Measurements from ENCODE around the gene FHIT. TPM values are rescaled to one million over a fixed set of nuclear protein-coding genes. Genes with fewer than 3 reads are reported as not detected.

FHIT gene
- 7.8 and 13.8 TPM in 2 replicates for total RNA-seq (2014; rRNA removed; shearing (Covaris generic))

GRCh38 chr3:61251174-61251972, at the start of gene FHIT:
Gene FHIT (minus strand): TSS chr3:61251452.
- in situ Hi-C loops (cut with HindIII; ENCODE audit: low sequenced_read_pairs), result no loop called here
- peak; percentile 97 for DNase-seq (ENCODE audit: low spot score)

- in situ Hi-C loops (cut with HindIII; ENCODE audit: low sequenced_read_pairs), result no loop called here
- no peak for DNase-seq (ENCODE audit: low spot score)
Observed at GRCh38 chr3:61300786-61301185, 49.5 kb upstream of the FHIT start.

GRCh38 chr3:61300006-61300380, 48.7 kb upstream of the FHIT start:
- in situ Hi-C loops (cut with HindIII; ENCODE audit: low sequenced_read_pairs), result no loop called here
- DNase-seq (ENCODE audit: low spot score), result no peak

- in situ Hi-C loops (cut with HindIII; ENCODE audit: low sequenced_read_pairs), result no loop called here
- DNase-seq (ENCODE audit: low spot score), result no peak
Observed at GRCh38 chr3:61299343-61300005, 48.2 kb upstream of the FHIT start.

GRCh38 chr3:61297821-61298220, 46.6 kb upstream of the FHIT start:
- in situ Hi-C loops (cut with HindIII; ENCODE audit: low sequenced_read_pairs), result no loop called here
- DNase-seq (ENCODE audit: low spot score), result no peak

- DNase-seq (ENCODE audit: low spot score), result no peak
- in situ Hi-C loops (cut with HindIII; ENCODE audit: low sequenced_read_pairs), result no loop called here
Observed at GRCh38 chr3:61288446-61288845, 37.2 kb upstream of the FHIT start.

GRCh38 chr3:61283876-61284275, 32.6 kb upstream of the FHIT start:
- in situ Hi-C loops (cut with HindIII; ENCODE audit: low sequenced_read_pairs), result no loop called here

GRCh38 chr3:61278713-61279112, 27.5 kb upstream of the FHIT start:
- DNase-seq (ENCODE audit: low spot score), result no peak
- in situ Hi-C loops (cut with HindIII; ENCODE audit: low sequenced_read_pairs), result no loop called here

More at GRCh38 chr3:61283876-61284275, 32.6 kb upstream of the FHIT start:
- DNase-seq (ENCODE audit: low spot score), result no peak

GRCh38 chr3:61277411-61277810, 26.2 kb upstream of the FHIT start:
- DNase-seq (ENCODE audit: low spot score), result no peak
- in situ Hi-C loops (cut with HindIII; ENCODE audit: low sequenced_read_pairs), result no loop called here

GRCh38 chr3:61269435-61269834, 18.2 kb upstream of the FHIT start:
- in situ Hi-C loops (cut with HindIII; ENCODE audit: low sequenced_read_pairs), result no loop called here
- DNase-seq (ENCODE audit: low spot score), result no peak

GRCh38 chr3:61268644-61269043, 17.4 kb upstream of the FHIT start:
- in situ Hi-C loops (cut with HindIII; ENCODE audit: low sequenced_read_pairs), result no loop called here
- no peak for DNase-seq (ENCODE audit: low spot score)

- in situ Hi-C loops (cut with HindIII; ENCODE audit: low sequenced_read_pairs), result no loop called here
- no peak for DNase-seq (ENCODE audit: low spot score)
Observed at GRCh38 chr3:61264281-61264680, 13.0 kb upstream of the FHIT start.

- in situ Hi-C loops (cut with HindIII; ENCODE audit: low sequenced_read_pairs), result no loop called here
- DNase-seq (ENCODE audit: low spot score), result no peak
Observed at GRCh38 chr3:61257148-61257547, 5.9 kb upstream of the FHIT start.

- in situ Hi-C loops (cut with HindIII; ENCODE audit: low sequenced_read_pairs), result no loop called here
- DNase-seq (ENCODE audit: low spot score), result no peak
Observed at GRCh38 chr3:61253756-61254155, 2.5 kb upstream of the FHIT start.

GRCh38 chr3:61252836-61253235, 1.6 kb upstream of the FHIT start:
- in situ Hi-C loops (cut with HindIII; ENCODE audit: low sequenced_read_pairs), result no loop called here
- no peak for DNase-seq (ENCODE audit: low spot score)

- in situ Hi-C loops (cut with HindIII; ENCODE audit: low sequenced_read_pairs), result no loop called here
- peak; percentile 39 for DNase-seq (ENCODE audit: low spot score)
Observed at GRCh38 chr3:61250784-61251173, 473 bp downstream of the FHIT start.

- no peak for DNase-seq (ENCODE audit: low spot score)
- in situ Hi-C loops (cut with HindIII; ENCODE audit: low sequenced_read_pairs), result no loop called here
Observed at GRCh38 chr3:61248496-61248895, 2.8 kb downstream of the FHIT start.

- in situ Hi-C loops (cut with HindIII; ENCODE audit: low sequenced_read_pairs), result no loop called here
- no peak for DNase-seq (ENCODE audit: low spot score)
Observed at GRCh38 chr3:61247191-61247590, 4.1 kb downstream of the FHIT start.

- no peak for DNase-seq (ENCODE audit: low spot score)
- in situ Hi-C loops (cut with HindIII; ENCODE audit: low sequenced_read_pairs), result no loop called here
Observed at GRCh38 chr3:61239871-61240270, 11.4 kb downstream of the FHIT start.

- DNase-seq (ENCODE audit: low spot score), result no peak
- in situ Hi-C loops (cut with HindIII; ENCODE audit: low sequenced_read_pairs), result no loop called here
Observed at GRCh38 chr3:61237858-61238257, 13.4 kb downstream of the FHIT start.

GRCh38 chr3:61236556-61236955, 14.7 kb downstream of the FHIT start:
- no peak for DNase-seq (ENCODE audit: low spot score)
- in situ Hi-C loops (cut with HindIII; ENCODE audit: low sequenced_read_pairs), result no loop called here
